Ovary (tissue), 9 donors: ENCODE data around the gene SPPL3. TPM values are rescaled to one million over a fixed set of nuclear protein-coding genes. Genes with fewer than 3 reads are reported as not detected.

Experiments
- DNase-seq, 5 donors: peaks; one replicate each; pipeline ENCODE4 v3.0.0-alpha.2; 2019 to 2020
- H3K27ac ChIP-seq, 2 donors: fragments of 200-600 bp; one replicate each; pipeline versions ENCODE4 v1.5.1 to v1.8.0; 2019 to 2022
- H3K27me3 ChIP-seq: fragments of 200-600 bp; one replicate; pipeline ENCODE4 v1.8.0; 2022
- H3K36me3 ChIP-seq: fragments of 200-600 bp; sonication (generic); one replicate; pipeline ENCODE4 v1.5.1; 2019
- H3K4me1 ChIP-seq: one replicate; pipeline ENCODE4 v1.8.1; 2013; ENCODE audit warnings: mild to moderate bottlenecking, moderate library complexity; ENCODE audit not compliant: insufficient read depth
- H3K4me3 ChIP-seq: fragments of 200-600 bp; sonication (generic); one replicate; pipeline ENCODE4 v1.5.1; 2017
- H3K9me3 ChIP-seq, 2 donors: fragments of 200-600 bp in 1 of 2; sonication (generic) in 1 of 2; one replicate each; pipeline versions ENCODE4 v1.5.1 to v1.8.1; 2013 to 2019; ENCODE audit warnings: mild to moderate bottlenecking in 1 of 2, moderate library complexity in 1 of 2
- CTCF ChIP-seq, 3 donors: fragments of 450-650 bp in 2 of 3; fragments of 200-600 bp in 1 of 3; IDR thresholded peaks; one replicate each; pipeline versions ENCODE4 v1.5.1 to v1.8.0; 2016 to 2022; ENCODE audit warnings: antibody characterized with exemption in 3 of 3, mild to moderate bottlenecking in 1 of 3
- EP300 ChIP-seq: sonication (generic); formaldehyde crosslinking; IDR thresholded peaks from one replicate; pipeline ENCODE4 v1.6.1; 2017; ENCODE audit warnings: antibody characterized with exemption
- POLR2A ChIP-seq: fragments of 450-650 bp; IDR thresholded peaks from one replicate; pipeline ENCODE4 v1.6.1; 2017; ENCODE audit warnings: antibody characterized with exemption, mild to moderate bottlenecking, moderate library complexity
- WGBS, 3 donors: extraction: QIAGEN DNeasy Blood & Tissue Kit in 1 of 3; methylation state at CpG; one replicate each; pipeline versions ENCODE4 v1.1.5 to v1.1.7; 2013 to 2017; 5-methylcytosine and 5-hydroxymethylcytosine counted together
- intact Hi-C, 4 donors: fragments of 100-400 bp; cut with DNase I; formaldehyde crosslinking; loops; one replicate each; pipeline versions ENCODE4 v1.11.0 to v1.15.1; 2022 to 2023
- polyA plus RNA-seq, 2 donors: library from polyadenylated mRNA; stranded (reverse); fragments of 200-250 nt in 1 of 2; fragments of 350-450 nt in 1 of 2; fragmentation: Illumina TruSeq in 1 of 2; extraction: RNeasy Lipid Tissue Mini Kit (QIAGEN cat#74804) in 1 of 2; gene quantifications; one replicate each; pipeline ENCODE4 v1.2.3, GENCODE V29; 2013 to 2014
- total RNA-seq, 7 donors: library from RNA; depleted of rRNA in 2 of 7; stranded (reverse); fragments of >200 nt in 2 of 7; fragmentation: NEBNext Ultra II Directional in 3 of 7; extraction: Animal tissue kit (Norgen Biotek cat#: 25700) in 3 of 7; gene quantifications; one replicate each; pipeline versions ENCODE4 v1.1.0 to v1.2.4, GENCODE V29; 2016 to 2023
- donor health status: DM: no; HTN: no; CAD: no; lungs with moderate emphysema.
- donor health status: DM: no; HTN: no; CAD: no.
- donor health status: Bipolar disorder and iron deficiency.
- donor health status: DM: yes; HTN: yes; CAD: no.
- donor health status: DM: no; HTN: no; CAD: no.
- donor health status: DM: yes; HTN: yes; CAD: no.

The SPPL3 gene
- total and polyA plus RNA-seq, 9 donors: 24.2 to 87.4 (median 51.9) TPM

GRCh38 chr12:120861074-120861795, 42.9 kb downstream of the SPPL3 start:
- Histone ChIP-seq H3K36me3 (no peaks in the 10 kb centered on the region), H3K4me3 (no peak overlapping the region), H3K9me3 (no peaks in the 10 kb centered on the region), H3K4me1 (peaks cover 7% of the 10 kb centered on the region), H3K27me3 (no peaks in the 10 kb centered on the region), H3K27ac (no peak overlapping the region)
- DNase-seq: no peak
- intact Hi-C loops: no loop called here
- no peak for TF ChIP-seq POLR2A
- no peak for TF ChIP-seq CTCF (IDR thresholded peaks at IDR 0.05)
- TF ChIP-seq EP300: no peak
- 84 to 96% (median 90%) methylated on average over 3 of the region's 3 CpGs for WGBS, 3 donors

GRCh38 chr12:120858306-120859088, 45.7 kb downstream of the SPPL3 start:
- Histone ChIP-seq H3K4me1 (peaks cover 6% of the 10 kb centered on the region), H3K27me3 (no peaks in the 10 kb centered on the region), H3K4me3 (no peak overlapping the region), H3K36me3 (no peaks in the 10 kb centered on the region), H3K9me3 (no peaks in the 10 kb centered on the region), H3K27ac (no peak overlapping the region)
- TF ChIP-seq CTCF (IDR thresholded peaks at IDR 0.05) (no peak), POLR2A (no peak), EP300 (no peak)
- intact Hi-C loops: no loop called here
- DNase-seq: no peak
- WGBS, 3 donors: 95 to 96% (median 96%) methylated on average over 13 of the region's 13 CpGs

- Histone ChIP-seq H3K27ac (no peak overlapping the region), H3K4me3 (no peak overlapping the region), H3K4me1 (peaks cover 7% of the 10 kb centered on the region), H3K36me3 (no peaks in the 10 kb centered on the region), H3K27me3 (no peaks in the 10 kb centered on the region), H3K9me3 (no peaks in the 10 kb centered on the region)
- intact Hi-C loops: no loop called here
- WGBS, 3 donors: 54 to 76% (median 68%) methylated on average over 2 of the region's 2 CpGs
- TF ChIP-seq EP300 (no peak), POLR2A (no peak), CTCF (IDR thresholded peaks at IDR 0.05) (no peak)
- DNase-seq: no peak
These were observed 47.2 kb downstream of the SPPL3 start for GRCh38 chr12:120856980-120857379.

- no peak for TF ChIP-seq EP300
- no peak for TF ChIP-seq CTCF (IDR thresholded peaks at IDR 0.05)
- no peak for TF ChIP-seq POLR2A
- H3K27me3 ChIP-seq: no peaks in the 10 kb centered on the region
- H3K9me3 ChIP-seq: no peaks in the 10 kb centered on the region
- no peak for DNase-seq
- intact Hi-C loops: no loop called here
- WGBS, 3 donors: 73 to 81% (median 80%) methylated on average over 6 of the region's 6 CpGs
- H3K4me1 ChIP-seq: peaks cover 9% of the 10 kb centered on the region
- H3K4me3 ChIP-seq: no peak overlapping the region
- no peak overlapping the region for H3K27ac ChIP-seq
- H3K36me3 ChIP-seq: no peaks in the 10 kb centered on the region
These were observed 48.2 kb downstream of the SPPL3 start for GRCh38 chr12:120855823-120856588.
